Neuronal stem cell (in vitro differentiated cells): Measurements from ENCODE around the gene MAP3K20.
"Not testable (repeated sequence)": the region's sequence is repeated elsewhere in the genome, so short reads cannot be mapped to it uniquely, and the experiment has no call there.

ENCODE experiments used
- DNase-seq: peaks from one replicate; pipeline ENCODE4 v3.0.0-alpha.2; 2013; ENCODE audit warnings: low spot score
- H2AFZ ChIP-seq: one replicate; pipeline ENCODE4 v1.6.1; 2013; ENCODE audit warnings: mild to moderate bottlenecking, low read length, inconsistent platforms
- H2AK5ac ChIP-seq: 2 replicates; pipeline ENCODE4 v1.6.1; 2013; ENCODE audit warnings: low read depth, mild to moderate bottlenecking, inconsistent platforms, low read length, moderate library complexity, mixed read lengths
- H2BK120ac ChIP-seq: 2 replicates; pipeline ENCODE4 v1.6.1; 2013; ENCODE audit warnings: low read depth, mild to moderate bottlenecking, inconsistent platforms, low read length, moderate library complexity, mixed read lengths
- H2BK12ac ChIP-seq: one replicate; pipeline ENCODE4 v1.6.1; 2013; ENCODE audit warnings: low read length, inconsistent platforms
- H2BK15ac ChIP-seq: 2 replicates; pipeline ENCODE4 v1.6.1; 2013; ENCODE audit warnings: mild to moderate bottlenecking, low read length, inconsistent platforms, mixed read lengths
- H2BK5ac ChIP-seq: one replicate; pipeline ENCODE4 v1.6.1; 2013; ENCODE audit warnings: inconsistent platforms, mild to moderate bottlenecking, low read length, moderate library complexity
- H3K14ac ChIP-seq: one replicate; pipeline ENCODE4 v1.6.1; 2013; ENCODE audit warnings: low read length, inconsistent platforms
- H3K18ac ChIP-seq: 2 replicates; pipeline ENCODE4 v1.6.1; 2013; ENCODE audit warnings: low read length, inconsistent platforms
- H3K23ac ChIP-seq: 2 replicates; pipeline ENCODE4 v1.6.1; 2013; ENCODE audit warnings: low read depth, mild to moderate bottlenecking, mixed read lengths, low read length, inconsistent platforms; ENCODE audit not compliant: poor library complexity
- H3K27ac ChIP-seq: replicated peaks from 3 replicates; pipeline ENCODE4 v1.5.1; 2013; ENCODE audit warnings: low read length, inconsistent platforms
- H3K27me3 ChIP-seq, 3 experiments: 2 replicates each; pipeline ENCODE4 v1.6.1; 2013; ENCODE audit warnings: low read length in 3 of 3, mild to moderate bottlenecking in 2 of 3, inconsistent platforms in 1 of 3, low read depth in 1 of 3, mixed read lengths in 1 of 3, moderate library complexity in 1 of 3; ENCODE audit not compliant: control insufficient read depth in 3 of 3, insufficient read depth in 3 of 3
- H3K36me3 ChIP-seq, 2 donors: replicated peaks in 1 of 2; 2 replicates each; pipeline ENCODE4 v1.6.1; 2013; ENCODE audit warnings: low read length in 2 of 2; ENCODE audit not compliant: control insufficient read depth in 2 of 2, insufficient read depth in 2 of 2
- H3K4ac ChIP-seq: 2 replicates; pipeline ENCODE4 v1.6.1; 2013; ENCODE audit warnings: inconsistent platforms, mild to moderate bottlenecking, low read length, moderate library complexity
- H3K4me1 ChIP-seq, 2 donors: 1 replicate in 1 of 2; 2 replicates in 1 of 2; pipeline ENCODE4 v1.6.1; 2013; ENCODE audit warnings: low read length in 2 of 2, low read depth in 1 of 2; ENCODE audit not compliant: control insufficient read depth in 2 of 2, insufficient read depth in 1 of 2
- H3K4me2 ChIP-seq: one replicate; pipeline ENCODE4 v1.6.1; 2013; ENCODE audit warnings: mild to moderate bottlenecking, low read length, inconsistent platforms; ENCODE audit not compliant: insufficient read depth, poor library complexity, severe bottlenecking
- H3K4me3 ChIP-seq, 2 donors: 2 replicates each; pipeline ENCODE4 v1.5.1; 2013; ENCODE audit warnings: low read length in 2 of 2, mild to moderate bottlenecking in 2 of 2, inconsistent platforms in 1 of 2, moderate library complexity in 1 of 2
- H3K79me1 ChIP-seq: one replicate; pipeline ENCODE4 v1.6.1; 2013; ENCODE audit warnings: low read depth, mild to moderate bottlenecking, inconsistent platforms, low read length, moderate library complexity
- H3K9ac ChIP-seq: one replicate; pipeline ENCODE4 v1.6.1; 2013; ENCODE audit warnings: mild to moderate bottlenecking, low read depth, low read length, inconsistent platforms; ENCODE audit not compliant: poor library complexity
- H3K9me3 ChIP-seq, 2 donors: replicated peaks in 1 of 2; 2 replicates each; pipeline versions ENCODE3 to v1.6.1; 2013; ENCODE audit warnings: low read length in 2 of 2, mild to moderate bottlenecking in 2 of 2, inconsistent platforms in 1 of 2, low read depth in 1 of 2, mixed read lengths in 1 of 2, moderate library complexity in 1 of 2; ENCODE audit not compliant: control insufficient read depth in 2 of 2, insufficient read depth in 1 of 2
- H4K8ac ChIP-seq: one replicate; pipeline ENCODE4 v1.6.1; 2013; ENCODE audit warnings: low read depth, mild to moderate bottlenecking, inconsistent platforms, low read length, moderate library complexity
- H4K91ac ChIP-seq: one replicate; pipeline ENCODE4 v1.6.1; 2013; ENCODE audit warnings: low read length, low read depth, mild to moderate bottlenecking, inconsistent platforms; ENCODE audit not compliant: poor library complexity
- WGBS, 2 donors: extraction: QIAGEN DNeasy Blood & Tissue Kit; methylation state at CpG; one replicate each; pipeline ENCODE4 v1.1.7; 2013; ENCODE audit warnings: missing lambda C conversion rate in 2 of 2, mixed read lengths in 1 of 2; ENCODE audit not compliant: insufficient read length in 2 of 2, insufficient replicate concordance in 1 of 2; ENCODE audit errors: extremely low coverage in 2 of 2; 5-methylcytosine and 5-hydroxymethylcytosine counted together

Gene MAP3K20

GRCh38 chr2:173092844-173093402 is 17.3 kb downstream of the MAP3K20 start:
- H2BK120ac ChIP-seq = no peak overlapping the region

GRCh38 chr2:173093617-173094016 is 18.0 kb downstream of the MAP3K20 start:
- not testable (repeated sequence) for H3K4me3 ChIP-seq, H4K91ac ChIP-seq, H2BK12ac ChIP-seq, H2BK5ac ChIP-seq, H3K4me2 ChIP-seq, DNase-seq, H3K27ac ChIP-seq, H3K4me1 ChIP-seq, H2BK15ac ChIP-seq, H3K4ac ChIP-seq, H2AK5ac ChIP-seq, H3K23ac ChIP-seq, H2BK120ac ChIP-seq, H3K14ac ChIP-seq, H3K18ac ChIP-seq, H3K27me3 ChIP-seq, H3K9me3 ChIP-seq, H4K8ac ChIP-seq, H2AFZ ChIP-seq, H3K9ac ChIP-seq, H3K79me1 ChIP-seq
- WGBS, 2 donors = no CpG with 5 or more reads among the region's 2 CpGs
- H3K36me3 ChIP-seq = peaks cover 0 to 45% of the 10 kb centered on the region in 2 donors

More at GRCh38 chr2:173092844-173093402, 17.3 kb downstream of the MAP3K20 start:
- H3K27ac ChIP-seq = no peak overlapping the region
- H3K79me1 ChIP-seq = no peaks in the 10 kb centered on the region
- WGBS, 2 donors = no CpG with 5 or more reads among the region's 3 CpGs
- H3K4ac ChIP-seq = no peak overlapping the region
- H4K91ac ChIP-seq = no peak overlapping the region
- no peak overlapping the region for H3K4me2 ChIP-seq
- no peak overlapping the region for H2BK15ac ChIP-seq
- DNase-seq = no peak
- H3K14ac ChIP-seq = no peak overlapping the region
- no peak overlapping the region for H3K4me3 ChIP-seq
- no peak overlapping the region for H2BK5ac ChIP-seq
- no peak overlapping the region for H2BK12ac ChIP-seq
- no peak overlapping the region for H4K8ac ChIP-seq
- peaks cover 0 to 45% of the 10 kb centered on the region in 2 donors for H3K36me3 ChIP-seq
- H3K9ac ChIP-seq = no peak overlapping the region
- H2AFZ ChIP-seq = no peak overlapping the region
- peaks cover 0 to 3% of the 10 kb centered on the region in 2 donors for H3K4me1 ChIP-seq
- H3K18ac ChIP-seq = no peak overlapping the region
- no peak overlapping the region for H3K23ac ChIP-seq
- no peaks in the 10 kb centered on the region for H3K27me3 ChIP-seq
- H3K9me3 ChIP-seq = no peaks in the 10 kb centered on the region
- H2AK5ac ChIP-seq = no peak overlapping the region

GRCh38 chr2:173094731-173095130 is 19.1 kb downstream of the MAP3K20 start:
- Histone ChIP-seq H3K18ac (no peak overlapping the region), H2AK5ac (no peak overlapping the region), H4K8ac (no peak overlapping the region), H3K4me3 (no peak overlapping the region), H2AFZ (no peak overlapping the region), H3K4ac (no peak overlapping the region), H3K14ac (no peak overlapping the region), H3K27me3 (no peaks in the 10 kb centered on the region), H4K91ac (no peak overlapping the region), H3K4me2 (no peak overlapping the region), H3K23ac (no peak overlapping the region), H3K36me3 (peaks cover 0 to 45% of the 10 kb centered on the region in 2 donors), H3K4me1 (peaks cover 0 to 3% of the 10 kb centered on the region in 2 donors), H2BK120ac (no peak overlapping the region), H3K9me3 (no peaks in the 10 kb centered on the region), H2BK12ac (no peak overlapping the region), H2BK15ac (no peak overlapping the region), H3K9ac (no peak overlapping the region), H3K79me1 (no peaks in the 10 kb centered on the region), H3K27ac (no peak overlapping the region), H2BK5ac (no peak overlapping the region)
- no peak for DNase-seq
- no CpG with 5 or more reads among the region's 1 CpG for WGBS, 2 donors

GRCh38 chr2:173095356-173095755 is 19.7 kb downstream of the MAP3K20 start:
- no peak overlapping the region for H3K27ac ChIP-seq
- no peak overlapping the region for H3K9ac ChIP-seq
- DNase-seq = no peak
- H3K36me3 ChIP-seq = peaks cover 0 to 50% of the 10 kb centered on the region in 2 donors
- no peak overlapping the region for H4K8ac ChIP-seq
- no peak overlapping the region for H2AFZ ChIP-seq
- no peak overlapping the region for H2BK12ac ChIP-seq
- no peak overlapping the region for H4K91ac ChIP-seq
- H3K4me2 ChIP-seq = no peak overlapping the region
- H3K9me3 ChIP-seq = no peaks in the 10 kb centered on the region
- H3K23ac ChIP-seq = no peak overlapping the region
- H3K4ac ChIP-seq = no peak overlapping the region
- H2BK15ac ChIP-seq = no peak overlapping the region
- no peak overlapping the region for H3K4me3 ChIP-seq
- no peak overlapping the region for H2AK5ac ChIP-seq
- H3K27me3 ChIP-seq = no peaks in the 10 kb centered on the region
- H3K14ac ChIP-seq = no peak overlapping the region
- no CpG with 5 or more reads among the region's 1 CpG for WGBS, 2 donors
- no peak overlapping the region for H3K18ac ChIP-seq
- H2BK5ac ChIP-seq = no peak overlapping the region
- peaks cover 0 to 2% of the 10 kb centered on the region in 2 donors for H3K4me1 ChIP-seq
- no peaks in the 10 kb centered on the region for H3K79me1 ChIP-seq
- no peak overlapping the region for H2BK120ac ChIP-seq
